Esophagus muscularis mucosa (tissue), 4 donors: ENCODE measurements around the gene SLC35G1. TPM values are rescaled to one million over a fixed set of nuclear protein-coding genes. Genes with fewer than 3 reads are reported as not detected.
A peak's percentile ranks its signal among the peaks of the same experiment; 100 is the strongest.

Source experiments
- DNase-seq: peaks from one replicate; pipeline ENCODE4 v3.0.0-alpha.2; 2017; ENCODE audit errors: extremely low spot score
- H3K27ac ChIP-seq, 4 donors: fragments of 200-600 bp; sonication (generic); replicated peaks in 1 of 4; 1 replicate in 3 of 4; 2 replicates in 1 of 4; pipeline ENCODE4 v1.5.1; 2016 to 2019; ENCODE audit warnings: mild to moderate bottlenecking in 1 of 4
- H3K27me3 ChIP-seq, 4 donors: fragments of 200-600 bp; sonication (generic); one replicate each; pipeline versions ENCODE4 v1.5.1 to v1.6.0; 2016 to 2019
- H3K36me3 ChIP-seq, 4 donors: fragments of 200-600 bp; sonication (generic); one replicate each; pipeline ENCODE4 v1.5.1; 2016 to 2019
- H3K4me1 ChIP-seq, 4 donors: fragments of 200-600 bp; sonication (generic); one replicate each; pipeline ENCODE4 v1.5.1; 2016 to 2019
- H3K4me3 ChIP-seq, 4 donors: fragments of 200-600 bp; sonication (generic); 1 replicate in 2 of 4; 2 replicates in 2 of 4; pipeline ENCODE4 v1.5.1; 2016 to 2019; ENCODE audit warnings: mild to moderate bottlenecking in 4 of 4, moderate library complexity in 1 of 4
- H3K9me3 ChIP-seq, 4 donors: fragments of 200-600 bp; sonication (generic); 1 replicate in 3 of 4; 2 replicates in 1 of 4; pipeline ENCODE4 v1.5.1; 2016 to 2019
- CTCF ChIP-seq, 3 experiments: fragments of 200-600 bp in 2 of 3; fragments of 450-650 bp in 1 of 3; sonication (generic) in 2 of 3; IDR thresholded peaks; one replicate each; pipeline ENCODE4 v1.5.1; 2017 to 2019; ENCODE audit warnings: antibody characterized with exemption in 3 of 3, mild to moderate bottlenecking in 2 of 3, moderate library complexity in 1 of 3
- EP300 ChIP-seq: sonication (generic); formaldehyde crosslinking; IDR thresholded peaks from one replicate; pipeline ENCODE4 v1.6.1; 2017; ENCODE audit warnings: antibody characterized with exemption
- POLR2A ChIP-seq: fragments of 450-650 bp; IDR thresholded peaks from one replicate; pipeline ENCODE4 v1.6.1; 2017; ENCODE audit warnings: antibody characterized with exemption, moderate library complexity, mild to moderate bottlenecking, low read depth
- POLR2AphosphoS5 ChIP-seq, 2 donors: sonication (generic); formaldehyde crosslinking; IDR thresholded peaks; one replicate each; pipeline ENCODE4 v1.6.1; 2017; ENCODE audit warnings: antibody characterized with exemption in 2 of 2
- WGBS: methylation state at CpG from one replicate; pipeline ENCODE4 v1.1.5; 2018; 5-methylcytosine and 5-hydroxymethylcytosine counted together
- intact Hi-C: fragments of 100-400 bp; cut with DNase I; formaldehyde crosslinking; loops from one replicate; pipeline ENCODE4 v1.15.1; 2023
- total RNA-seq, 4 donors: library from RNA; depleted of rRNA; stranded (reverse); fragments of >200 nt; gene quantifications; one replicate each; pipeline versions ENCODE4 v1.1.0 to v1.2.1, GENCODE V29; 2016

The SLC35G1 gene
- total RNA-seq, result 1 to 10 TPM; 4.0 to 5.0 (median 4.4) TPM

- no peak for DNase-seq
- intact Hi-C loops, result no loop called here
- peak within 1 kb of the TSS; percentile 70 to 74 (median 72) for H3K27ac ChIP-seq
- under 1% methylated on average over 21 of the region's 82 CpGs for WGBS
- no peaks in the 10 kb centered on the region for H3K9me3 ChIP-seq
- no peaks in the 10 kb centered on the region for H3K36me3 ChIP-seq
- H3K27me3 ChIP-seq, result no peaks in the 10 kb centered on the region
- peak within 1 kb of the TSS; percentile 65 to 85 (median 76) for H3K4me3 ChIP-seq
- peaks cover 5 to 18% (median 13%) of the 10 kb centered on the region in 4 donors for H3K4me1 ChIP-seq
- TF ChIP-seq CTCF (IDR thresholded peaks at IDR 0.05) (no peak), POLR2A (no peak), POLR2AphosphoS5 (IDR thresholded peaks at IDR 0.05) (peak; percentile 73 to 81), EP300 (no peak)
Observed at GRCh38 chr10:93893646-93894515, at the start of gene SLC35G1. Gene SLC35G1, plus strand, starts transcription at chr10:93893978. Its CDS starts 56 bp downstream, at chr10:93894034.

GRCh38 chr10:93844979-93845626 is 48.7 kb upstream of the SLC35G1 start:
- Histone ChIP-seq H3K9me3 (no peaks in the 10 kb centered on the region), H3K4me3 (no peak overlapping the region), H3K4me1 (peaks cover 0 to 4% (median 0%) of the 10 kb centered on the region in 4 donors), H3K36me3 (no peaks in the 10 kb centered on the region), H3K27me3 (no peaks in the 10 kb centered on the region), H3K27ac (no peak overlapping the region)
- TF ChIP-seq POLR2AphosphoS5 (IDR thresholded peaks at IDR 0.05) (no peak), POLR2A (no peak), EP300 (no peak), CTCF (IDR thresholded peaks at IDR 0.05) (no peak)
- DNase-seq, result no peak
- intact Hi-C loops, result no loop called here
- 98% methylated on average over 6 of the region's 30 CpGs for WGBS

GRCh38 chr10:93849593-93849992 is 44.2 kb upstream of the SLC35G1 start:
- DNase-seq, result no peak
- TF ChIP-seq POLR2AphosphoS5 (IDR thresholded peaks at IDR 0.05) (no peak), EP300 (no peak), POLR2A (no peak), CTCF (IDR thresholded peaks at IDR 0.05) (no peak)

GRCh38 chr10:93850031-93851015 is 43.5 kb upstream of the SLC35G1 start:
- peaks cover 0 to 5% (median 0%) of the 10 kb centered on the region in 4 donors for H3K9me3 ChIP-seq
- WGBS, result 62% methylated on average over 10 of the region's 10 CpGs
- peak overlapping the region in 1 of 4 donors; percentile 18 for H3K27ac ChIP-seq
- no peak overlapping the region for H3K4me3 ChIP-seq
- H3K27me3 ChIP-seq, result no peaks in the 10 kb centered on the region
- no peak for DNase-seq
- H3K4me1 ChIP-seq, result peaks cover 0 to 11% (median 0%) of the 10 kb centered on the region in 4 donors
- intact Hi-C loops, result no loop called here
- no peaks in the 10 kb centered on the region for H3K36me3 ChIP-seq
- TF ChIP-seq POLR2AphosphoS5 (IDR thresholded peaks at IDR 0.05), result no peak
- TF ChIP-seq POLR2A, result no peak
- TF ChIP-seq EP300, result no peak
- TF ChIP-seq CTCF (IDR thresholded peaks at IDR 0.05), result no peak

More at GRCh38 chr10:93849593-93849992, 44.2 kb upstream of the SLC35G1 start:
- Histone ChIP-seq H3K4me3 (no peak overlapping the region), H3K4me1 (peaks cover 0 to 11% (median 0%) of the 10 kb centered on the region in 4 donors), H3K27ac (peak overlapping the region in 1 of 4 donors; percentile 8), H3K9me3 (peaks cover 0 to 5% (median 0%) of the 10 kb centered on the region in 4 donors), H3K27me3 (no peaks in the 10 kb centered on the region), H3K36me3 (no peaks in the 10 kb centered on the region)
- intact Hi-C loops, result no loop called here
- WGBS, result 71% methylated on average over 4 of the region's 4 CpGs
